OCI-LY7 (cell line): Measurements from ENCODE around the gene PCARE. TPM values are rescaled to one million over a fixed set of nuclear protein-coding genes. Genes with fewer than 3 reads are reported as not detected.

Experiments
- BruUV-seq: library from RNA; stranded (reverse); fragments of 400-500 nt; replicated peaks from 2 replicates; lab custom pipeline; 2021; lab: Mats Ljungman, UMichigan
- CTCF ChIA-PET: fragments of 300-600 bp; sonication (Branson Sonifier 250); formaldehyde crosslinking; loops from one replicate; lab custom pipeline; 2022; ENCODE audit warnings: antibody characterized with exemption; ENCODE audit not compliant: unreplicated experiment; lab: Charles Lee
- POLR2A ChIA-PET: fragments of 300-600 bp; sonication (Branson Sonifier 250); formaldehyde crosslinking; loops from one replicate; lab custom pipeline; 2022; ENCODE audit warnings: antibody characterized with exemption; lab: Charles Lee
- DNase-seq: peaks from one replicate; pipeline ENCODE4 v3.0.0-alpha.2; 2015; ENCODE audit warnings: low spot score
- H2AFZ ChIP-seq: fragments of 200-600 bp; sonication (generic), shearing (Covaris generic); 2 replicates; pipeline ENCODE4 v1.6.1; 2014; ENCODE audit warnings: mild to moderate bottlenecking, antibody characterized with exemption, low read length, moderate library complexity
- H3K27ac ChIP-seq: fragments of 200-600 bp; sonication (generic); 2 replicates; pipeline ENCODE4 v1.5.1; 2014; ENCODE audit warnings: mixed run types, low read depth, mild to moderate bottlenecking, moderate library complexity, low read length, inconsistent platforms; ENCODE audit not compliant: poor library complexity, severe bottlenecking
- H3K36me3 ChIP-seq: fragments of 200-600 bp; sonication (generic); 2 replicates; pipeline ENCODE4 v1.6.1; 2014; ENCODE audit warnings: mild to moderate bottlenecking, antibody characterized with exemption, low read length, moderate library complexity, mixed read lengths; ENCODE audit not compliant: insufficient read depth
- H3K4me1 ChIP-seq: fragments of 200-600 bp; sonication (generic); 2 replicates; pipeline ENCODE4 v1.5.1; 2014; ENCODE audit warnings: mild to moderate bottlenecking, low read length; ENCODE audit not compliant: insufficient read depth, poor library complexity, severe bottlenecking
- H3K4me2 ChIP-seq: fragments of 200-600 bp; sonication (generic); 2 replicates; pipeline ENCODE4 v1.6.1; 2014; ENCODE audit warnings: mild to moderate bottlenecking, low read length
- H3K4me3 ChIP-seq: fragments of 200-600 bp; sonication (generic); 2 replicates; pipeline ENCODE4 v1.5.1; 2014; ENCODE audit warnings: mild to moderate bottlenecking, low read depth, low read length; ENCODE audit not compliant: poor library complexity, severe bottlenecking
- H3K79me2 ChIP-seq: fragments of 200-600 bp; sonication (generic); 2 replicates; pipeline ENCODE4 v1.6.1; 2016; ENCODE audit warnings: low read depth, mild to moderate bottlenecking, low read length, moderate library complexity, mixed read lengths; ENCODE audit not compliant: insufficient read depth
- H3K9me2 ChIP-seq: fragments of 200-600 bp; sonication (generic); 2 replicates; pipeline ENCODE4 v1.6.1; 2016; ENCODE audit warnings: mild to moderate bottlenecking, low read length, mixed read lengths; ENCODE audit not compliant: insufficient read depth
- H3K9me3 ChIP-seq: fragments of 200-600 bp; sonication (generic); 2 replicates; pipeline ENCODE4 v1.6.1; 2014; ENCODE audit warnings: mild to moderate bottlenecking, mixed run types, low read length, mixed read lengths
- H4K20me1 ChIP-seq: fragments of 200-600 bp; sonication (generic); 2 replicates; pipeline ENCODE4 v1.6.1; 2014; ENCODE audit warnings: mild to moderate bottlenecking, antibody characterized with exemption, low read length, moderate library complexity, mixed read lengths; ENCODE audit not compliant: insufficient read depth
- EZH2phosphoT487 ChIP-seq: fragments of 200-600 bp; sonication (generic); IDR thresholded peaks from 2 replicates; pipeline ENCODE4 v1.6.1; 2018; ENCODE audit warnings: low read depth, borderline replicate concordance, mild to moderate bottlenecking, mixed run types, antibody characterized with exemption, low read length, moderate library complexity, mixed read lengths
- intact Hi-C: fragments of 100-400 bp; cut with micrococcal nuclease; formaldehyde crosslinking; loops from one replicate; pipeline ENCODE4 v1.10.0; 2022; ENCODE audit not compliant: unreplicated experiment
- total RNA-seq, 2 experiments: library from RNA; depleted of rRNA in 1 of 2; stranded (reverse); fragments of >200 nt in 1 of 2; shearing (Covaris generic) in 1 of 2; gene quantifications; 2 replicates each; pipeline ENCODE4 v1.2.3, GENCODE V29; 2014 to 2022
- TF ChIP-seq, protein P1 (sequence below): fragments of 200-600 bp; sonication (generic); conservative IDR thresholded peaks from 2 replicates; pipeline ENCODE4 v1.5.1; 2014; ENCODE audit warnings: mild to moderate bottlenecking, antibody characterized with exemption, low read length, moderate library complexity, mixed read lengths

PCARE gene
- total RNA-seq, 2 experiments from 2014 or later = not detected

DNA sequence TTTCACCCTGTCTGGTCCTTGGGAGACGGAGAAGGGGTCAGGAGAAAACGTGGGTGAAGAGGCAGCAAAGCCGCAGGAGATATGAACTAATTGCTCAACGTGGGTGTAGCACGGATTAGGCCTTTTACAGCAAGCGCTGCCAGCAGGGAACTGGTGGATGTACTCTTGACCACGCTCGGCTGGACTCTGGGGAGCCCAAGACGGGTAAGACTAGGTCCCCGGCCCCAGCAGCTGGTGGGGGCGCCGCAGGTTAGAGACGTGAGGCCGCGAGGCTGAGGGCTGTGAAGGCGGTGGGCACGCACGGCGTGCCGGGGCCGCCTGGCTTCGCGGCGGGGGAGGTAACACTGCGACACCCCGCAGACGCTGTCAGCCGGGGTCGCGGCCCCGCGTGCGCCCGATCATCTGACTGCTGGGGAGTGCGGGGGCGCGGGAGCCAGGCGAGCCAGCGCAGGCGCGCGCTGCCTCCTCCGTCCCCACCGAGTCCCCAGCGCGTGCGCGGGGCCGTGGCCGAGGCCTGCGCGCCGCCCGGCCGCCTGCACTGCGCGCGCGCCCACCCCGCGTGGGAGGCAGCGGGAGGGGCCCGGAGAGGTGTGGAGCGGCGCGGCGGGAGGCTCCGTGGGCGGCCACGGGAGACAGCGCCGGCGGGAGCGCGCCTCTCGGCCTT, 40.8 kb upstream of the PCARE start, which contains the start of gene CLIP4:
Gene CLIP4 (plus strand): TSS at position 470 of the 664 bp plus-strand sequence. CDS start 5,974 bp downstream, outside the sequence.
- DNase-seq = no peak
- CTCF ChIA-PET = no interaction called here
- POLR2A ChIA-PET = no interaction called here
- no peaks in the 10 kb centered on the region for H3K9me3 ChIP-seq
- H3K4me3 ChIP-seq = peak within 1 kb of the TSS; percentile 38
- no peak within 1 kb of the TSS for H3K27ac ChIP-seq
- H3K4me2 ChIP-seq = peak within 1 kb of the TSS; percentile 53
- no peak for TF ChIP-seq EZH2phosphoT487
- TF ChIP-seq, protein P1, sequence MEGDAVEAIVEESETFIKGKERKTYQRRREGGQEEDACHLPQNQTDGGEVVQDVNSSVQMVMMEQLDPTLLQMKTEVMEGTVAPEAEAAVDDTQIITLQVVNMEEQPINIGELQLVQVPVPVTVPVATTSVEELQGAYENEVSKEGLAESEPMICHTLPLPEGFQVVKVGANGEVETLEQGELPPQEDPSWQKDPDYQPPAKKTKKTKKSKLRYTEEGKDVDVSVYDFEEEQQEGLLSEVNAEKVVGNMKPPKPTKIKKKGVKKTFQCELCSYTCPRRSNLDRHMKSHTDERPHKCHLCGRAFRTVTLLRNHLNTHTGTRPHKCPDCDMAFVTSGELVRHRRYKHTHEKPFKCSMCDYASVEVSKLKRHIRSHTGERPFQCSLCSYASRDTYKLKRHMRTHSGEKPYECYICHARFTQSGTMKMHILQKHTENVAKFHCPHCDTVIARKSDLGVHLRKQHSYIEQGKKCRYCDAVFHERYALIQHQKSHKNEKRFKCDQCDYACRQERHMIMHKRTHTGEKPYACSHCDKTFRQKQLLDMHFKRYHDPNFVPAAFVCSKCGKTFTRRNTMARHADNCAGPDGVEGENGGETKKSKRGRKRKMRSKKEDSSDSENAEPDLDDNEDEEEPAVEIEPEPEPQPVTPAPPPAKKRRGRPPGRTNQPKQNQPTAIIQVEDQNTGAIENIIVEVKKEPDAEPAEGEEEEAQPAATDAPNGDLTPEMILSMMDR = no peak
- H3K79me2 ChIP-seq = no peaks in the 10 kb centered on the region
- BruUV-seq = no TSS peak
- H4K20me1 ChIP-seq = no peaks in the 10 kb centered on the region
- no peaks in the 10 kb centered on the region for H3K9me2 ChIP-seq
- no peaks in the 10 kb centered on the region for H3K36me3 ChIP-seq
- H2AFZ ChIP-seq = peak within 1 kb of the TSS; percentile 75
- no peaks in the 10 kb centered on the region for H3K4me1 ChIP-seq
- intact Hi-C loops = no loop called here

DNA sequence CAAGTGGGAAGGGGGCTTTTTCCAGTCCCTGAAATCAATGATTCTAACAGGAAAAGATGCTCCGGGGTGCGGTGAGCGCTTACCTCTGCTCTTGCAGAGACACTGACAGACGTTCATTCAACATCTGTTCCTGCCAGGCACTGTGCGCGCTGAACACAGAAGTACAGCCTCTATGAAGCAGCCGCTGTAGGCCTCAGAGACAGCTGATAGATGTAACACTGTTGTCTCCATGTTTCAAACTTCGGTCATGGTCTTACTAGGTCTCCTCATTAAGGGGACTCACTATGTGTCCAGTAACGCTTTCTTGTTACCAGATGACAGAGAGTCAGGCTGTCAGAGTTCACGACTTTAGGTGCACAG, 40.2 kb upstream of the PCARE start:
- no peak overlapping the region for H2AFZ ChIP-seq
- H4K20me1 ChIP-seq = no peaks in the 10 kb centered on the region
- H3K4me1 ChIP-seq = no peaks in the 10 kb centered on the region
- no peaks in the 10 kb centered on the region for H3K79me2 ChIP-seq
- H3K4me2 ChIP-seq = no peak overlapping the region
- TF ChIP-seq EZH2phosphoT487 = no peak
- TF ChIP-seq, protein P1 = no peak
- no peaks in the 10 kb centered on the region for H3K9me2 ChIP-seq
- ChIA-PET POLR2A (no interaction called here), CTCF (no interaction called here)
- H3K27ac ChIP-seq = no peak overlapping the region
- intact Hi-C loops = no loop called here
- H3K4me3 ChIP-seq = no peak overlapping the region
- H3K36me3 ChIP-seq = no peaks in the 10 kb centered on the region
- DNase-seq = no peak
- no peaks in the 10 kb centered on the region for H3K9me3 ChIP-seq
- BruUV-seq = no TSS peak

DNA sequence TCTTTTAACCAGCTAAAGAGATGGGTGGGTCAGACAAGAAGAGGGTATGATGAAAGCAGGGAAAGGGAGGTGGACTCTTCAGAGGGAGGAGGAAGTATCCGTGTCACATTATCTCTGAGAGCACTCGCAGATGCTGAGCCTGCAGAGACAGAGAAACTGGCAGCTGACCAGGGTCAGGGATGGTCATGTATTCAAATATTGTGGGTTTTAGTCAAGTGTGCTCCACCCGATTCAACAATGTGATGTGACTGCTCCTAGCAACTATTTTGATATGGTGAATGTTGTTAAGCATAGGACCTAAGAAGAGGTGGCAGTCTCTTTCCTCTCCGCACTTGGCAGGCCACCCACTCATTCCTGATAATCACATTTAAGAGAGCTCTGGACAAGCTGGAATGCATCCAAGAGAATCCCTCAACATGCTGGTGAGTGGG, 39.6 kb upstream of the PCARE start:
- Histone ChIP-seq H2AFZ (no peak overlapping the region), H3K4me3 (no peak overlapping the region), H4K20me1 (no peaks in the 10 kb centered on the region), H3K9me3 (no peaks in the 10 kb centered on the region), H3K36me3 (no peaks in the 10 kb centered on the region), H3K9me2 (no peaks in the 10 kb centered on the region), H3K27ac (no peak overlapping the region), H3K79me2 (no peaks in the 10 kb centered on the region), H3K4me2 (no peak overlapping the region), H3K4me1 (no peaks in the 10 kb centered on the region)
- DNase-seq = no peak
- no TSS peak for BruUV-seq
- TF ChIP-seq, protein P1 = no peak
- CTCF ChIA-PET = no interaction called here
- POLR2A ChIA-PET = no interaction called here
- intact Hi-C loops = no loop called here
